Measurements from ENCODE around the gene SLC22A6. TPM values are rescaled to one million over a fixed set of nuclear protein-coding genes. Genes with fewer than 3 reads are reported as not detected.

Gene SLC22A6
- total RNA-seq, 1 experiment from 2014 or later, result not detected

GRCh38 chr11:62953811-62954210 lies 31.0 kb downstream of the SLC22A6 start:
- peaks cover 2% of the 10 kb centered on the region; the same call in 1 of the 2 replicates for H3K27me3 Mint-ChIP-seq (ENCODE audit: low read depth)
- peaks cover 8% of the 10 kb centered on the region for H3K4me1 Mint-ChIP-seq
- ATAC-seq (no peak), DNase-seq (ENCODE audit: low spot score) (no peak)
- no peak overlapping the region for H3K27ac Mint-ChIP-seq
- no peak for TF ChIP-seq ZNF219 (CRISPR knock-in tag; IDR thresholded peaks at IDR 0.05; ENCODE audit: borderline replicate concordance)
- no peak for TF ChIP-seq NFE2L1 (CRISPR knock-in tag; IDR thresholded peaks at IDR 0.05)
- no peak for TF ChIP-seq HMGXB4 (CRISPR knock-in tag; IDR thresholded peaks at IDR 0.05)
- TF ChIP-seq RELA (CRISPR knock-in tag; IDR thresholded peaks at IDR 0.05; ENCODE audit: borderline replicate concordance), result no peak
- no peak for TF ChIP-seq ZNF423 (CRISPR knock-in tag; IDR thresholded peaks at IDR 0.05)
- no peak for TF ChIP-seq ZNF671 (CRISPR knock-in tag; IDR thresholded peaks at IDR 0.05)
- no peak for TF ChIP-seq ATF2 (CRISPR knock-in tag; IDR thresholded peaks at IDR 0.05; ENCODE audit: borderline replicate concordance, low read depth)
- no peak for TF ChIP-seq PREB (CRISPR knock-in tag; IDR thresholded peaks at IDR 0.05; ENCODE audit: borderline replicate concordance)
- TF ChIP-seq STAT6 (CRISPR knock-in tag; conservative IDR thresholded peaks at IDR 0.05; ENCODE audit: low read depth), result no peak
- no peaks in the 10 kb centered on the region for H3K36me3 Mint-ChIP-seq
- POLR2A ChIA-PET, result no interaction called here
- H3K9me3 Mint-ChIP-seq, result no peaks in the 10 kb centered on the region
- H3K4me3 Mint-ChIP-seq, result no peak overlapping the region
- CTCF ChIA-PET, result no interaction called here

GRCh38 chr11:62948765-62949320 lies 35.9 kb downstream of the SLC22A6 start:
- ChIA-PET POLR2A (no interaction called here), CTCF (interaction anchor here (0.8 to 1.9 kb wide), 3 partner anchors 27 to 72 kb away, joined by 5 to 13 read pairs (median 5); no protein-coding TSS in a partner anchor)
- Mint-ChIP-seq H3K4me1 (no peaks in the 10 kb centered on the region), H3K27ac (no peak overlapping the region), H3K4me3 (no peak overlapping the region), H3K27me3 (ENCODE audit: low read depth) (peaks cover 2% of the 10 kb centered on the region; the same call in 1 of the 2 replicates), H3K36me3 (no peaks in the 10 kb centered on the region), H3K9me3 (no peaks in the 10 kb centered on the region; the same call in 1 of the 2 replicates)
- no peak for DNase-seq (ENCODE audit: low spot score)
- ATAC-seq, result no peak
- TF ChIP-seq FOXJ3 (CRISPR knock-in tag; IDR thresholded peaks at IDR 0.05; ENCODE audit: borderline replicate concordance) (no peak), TP53 (CRISPR knock-in tag; IDR thresholded peaks at IDR 0.05) (no peak), EMX1 (CRISPR knock-in tag; IDR thresholded peaks at IDR 0.05) (no peak), TEAD4 (CRISPR knock-in tag; IDR thresholded peaks at IDR 0.05) (no peak), MLX (CRISPR knock-in tag; IDR thresholded peaks at IDR 0.05) (no peak), E2F5 (CRISPR knock-in tag; IDR thresholded peaks at IDR 0.05) (no peak), NR3C1 (CRISPR knock-in tag; conservative IDR thresholded peaks at IDR 0.05; ENCODE audit: low read depth) (no peak), ZNF138 (CRISPR knock-in tag; conservative IDR thresholded peaks at IDR 0.05) (no peak), MYBL2 (CRISPR knock-in tag; IDR thresholded peaks at IDR 0.05) (no peak), FOXP4 (CRISPR knock-in tag; IDR thresholded peaks at IDR 0.05) (no peak), CBFB (CRISPR knock-in tag; IDR thresholded peaks at IDR 0.05; ENCODE audit: low read depth) (no peak), NFYB (CRISPR knock-in tag; conservative IDR thresholded peaks at IDR 0.05; ENCODE audit: low read depth) (no peak), FOXK1 (CRISPR knock-in tag; IDR thresholded peaks at IDR 0.05) (no peak), JAZF1 (CRISPR knock-in tag; IDR thresholded peaks at IDR 0.05) (no peak), ZMAT4 (CRISPR knock-in tag; IDR thresholded peaks at IDR 0.05) (no peak)
